ENCODE data around the gene ECPAS.

ECPAS gene

DNA sequence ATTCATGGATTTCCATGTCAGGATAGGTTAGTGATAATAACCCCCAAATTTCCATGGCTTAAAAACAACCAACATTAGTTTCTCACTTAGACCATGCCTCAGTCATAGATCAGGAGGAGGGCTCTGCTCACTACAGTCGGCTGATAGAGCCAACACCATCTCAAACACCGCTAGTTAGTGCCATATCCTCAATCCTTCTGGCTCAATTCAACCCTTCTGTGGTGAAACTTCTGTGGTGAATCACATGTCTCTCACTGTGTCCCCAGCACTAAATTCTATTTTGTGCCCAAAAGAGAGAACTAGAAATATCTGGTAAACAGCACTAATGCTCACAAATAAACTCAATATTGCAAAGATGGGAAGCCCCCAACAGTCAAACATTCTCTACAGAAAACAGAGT lies 21.1 kb downstream of the ECPAS start:
- Mint-ChIP-seq H3K27ac (no peak overlapping the region), H3K4me1 (peaks cover under 1% of the 10 kb centered on the region), H3K27me3 (ENCODE audit: low read depth) (no peaks in the 10 kb centered on the region), H3K9me3 (peaks cover 16% of the 10 kb centered on the region), H3K4me3 (no peak overlapping the region), H3K36me3 (ENCODE audit: low read depth) (peaks cover 38% of the 10 kb centered on the region)
- TF ChIP-seq, protein P1, sequence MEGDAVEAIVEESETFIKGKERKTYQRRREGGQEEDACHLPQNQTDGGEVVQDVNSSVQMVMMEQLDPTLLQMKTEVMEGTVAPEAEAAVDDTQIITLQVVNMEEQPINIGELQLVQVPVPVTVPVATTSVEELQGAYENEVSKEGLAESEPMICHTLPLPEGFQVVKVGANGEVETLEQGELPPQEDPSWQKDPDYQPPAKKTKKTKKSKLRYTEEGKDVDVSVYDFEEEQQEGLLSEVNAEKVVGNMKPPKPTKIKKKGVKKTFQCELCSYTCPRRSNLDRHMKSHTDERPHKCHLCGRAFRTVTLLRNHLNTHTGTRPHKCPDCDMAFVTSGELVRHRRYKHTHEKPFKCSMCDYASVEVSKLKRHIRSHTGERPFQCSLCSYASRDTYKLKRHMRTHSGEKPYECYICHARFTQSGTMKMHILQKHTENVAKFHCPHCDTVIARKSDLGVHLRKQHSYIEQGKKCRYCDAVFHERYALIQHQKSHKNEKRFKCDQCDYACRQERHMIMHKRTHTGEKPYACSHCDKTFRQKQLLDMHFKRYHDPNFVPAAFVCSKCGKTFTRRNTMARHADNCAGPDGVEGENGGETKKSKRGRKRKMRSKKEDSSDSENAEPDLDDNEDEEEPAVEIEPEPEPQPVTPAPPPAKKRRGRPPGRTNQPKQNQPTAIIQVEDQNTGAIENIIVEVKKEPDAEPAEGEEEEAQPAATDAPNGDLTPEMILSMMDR (IDR thresholded peaks at IDR 0.05; ENCODE audit: unreplicated experiment in 3 of 3): no peak

DNA sequence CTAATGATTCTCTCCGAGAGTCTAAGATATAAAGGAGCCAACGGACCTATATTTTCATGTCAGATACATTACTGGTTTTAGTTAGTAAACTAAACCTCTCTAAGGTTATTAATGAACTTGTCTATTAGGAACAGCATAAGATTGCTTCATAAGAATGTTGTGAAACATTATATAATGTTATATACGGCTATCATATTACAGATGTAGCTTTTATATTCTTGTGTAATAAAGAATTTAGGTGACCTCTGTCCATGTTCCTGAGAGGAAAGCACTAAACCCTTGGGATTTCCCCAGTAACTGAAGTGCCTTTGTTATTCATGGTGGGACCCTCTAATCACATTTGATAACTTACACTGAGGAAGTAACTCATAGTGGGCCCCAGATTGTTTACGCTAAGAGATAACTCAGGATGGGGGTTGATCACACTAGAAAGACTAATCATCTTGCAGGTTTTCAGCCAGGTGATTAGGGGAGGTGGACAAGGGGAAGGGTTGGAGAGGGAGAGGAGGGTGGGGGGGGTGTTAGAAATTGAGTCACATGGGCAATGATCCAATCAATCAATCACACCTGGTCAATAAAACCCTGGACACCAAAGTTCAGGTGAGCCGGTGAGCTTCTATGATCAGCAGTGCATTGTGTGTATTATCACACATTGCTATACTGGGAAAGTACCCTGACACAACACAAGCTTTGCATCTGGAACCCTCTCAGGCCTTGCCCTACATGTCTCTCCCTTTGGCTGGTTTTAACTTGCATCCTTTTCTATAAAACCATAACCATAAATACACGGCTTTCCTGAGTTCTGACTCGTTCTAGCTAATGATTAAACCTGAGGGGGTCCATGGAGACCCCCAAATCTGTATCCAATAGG lies 25.8 kb downstream of the ECPAS start:
- Mint-ChIP-seq H3K4me1 (peaks cover 21% of the 10 kb centered on the region), H3K36me3 (ENCODE audit: low read depth) (peaks cover 19% of the 10 kb centered on the region), H3K27me3 (ENCODE audit: low read depth) (no peaks in the 10 kb centered on the region), H3K27ac (no peak overlapping the region), H3K9me3 (peaks cover 14% of the 10 kb centered on the region), H3K4me3 (no peak overlapping the region)
- TF ChIP-seq, protein P1 (IDR thresholded peaks at IDR 0.05; ENCODE audit: unreplicated experiment in 3 of 3): no peak

DNA sequence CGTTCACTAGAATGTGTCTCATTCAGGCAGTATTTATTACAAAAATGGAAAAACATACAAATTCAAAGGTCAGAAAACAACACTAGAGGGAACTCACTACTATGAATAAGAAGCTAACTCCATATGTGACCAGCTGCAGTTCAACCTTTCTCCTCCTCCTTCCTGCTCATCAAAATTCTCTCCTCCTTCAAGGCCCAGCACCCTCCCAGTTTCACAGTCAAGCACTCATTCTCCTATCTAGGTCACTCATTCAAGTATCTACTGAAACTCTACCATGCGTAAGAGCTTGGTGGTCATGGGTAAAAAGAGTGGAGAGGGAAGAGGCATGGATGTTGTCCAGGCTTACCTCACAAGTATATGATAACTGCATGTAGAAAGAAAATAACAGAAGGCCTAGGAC lies 27.7 kb downstream of the ECPAS start:
- Mint-ChIP-seq H3K9me3 (peaks cover 2% of the 10 kb centered on the region), H3K4me3 (no peak overlapping the region), H3K36me3 (ENCODE audit: low read depth) (peaks cover 10% of the 10 kb centered on the region), H3K4me1 (peaks cover 30% of the 10 kb centered on the region), H3K27me3 (ENCODE audit: low read depth) (no peaks in the 10 kb centered on the region), H3K27ac (peak overlapping the region in 2 of 3 experiments; percentile 5 to 31)
- TF ChIP-seq, protein P1 (IDR thresholded peaks at IDR 0.05; ENCODE audit: unreplicated experiment in 3 of 3): no peak

DNA sequence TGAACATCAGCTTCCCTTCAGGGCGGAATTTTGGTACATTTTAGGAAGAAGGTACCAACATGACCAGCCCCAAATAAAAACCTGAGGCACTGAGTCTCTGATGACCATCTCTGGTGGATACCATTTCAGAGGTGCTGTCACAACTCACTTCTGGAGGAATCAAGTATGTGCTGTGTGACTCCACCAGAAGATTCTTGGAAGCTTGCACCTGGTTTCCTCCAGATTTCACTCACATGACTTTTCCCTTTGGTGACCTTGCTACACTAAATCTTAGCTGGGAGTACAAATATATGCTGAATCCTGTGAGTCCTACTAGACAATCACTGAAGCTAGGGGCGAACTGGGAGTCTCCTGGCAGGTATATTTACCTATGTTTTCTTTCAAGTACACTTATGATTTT lies 28.5 kb downstream of the ECPAS start:
- TF ChIP-seq, protein P1 (IDR thresholded peaks at IDR 0.05; ENCODE audit: unreplicated experiment in 3 of 3): no peak
- Mint-ChIP-seq H3K4me1 (peaks cover 37% of the 10 kb centered on the region), H3K27ac (no peak overlapping the region), H3K4me3 (no peak overlapping the region), H3K9me3 (no peaks in the 10 kb centered on the region), H3K36me3 (ENCODE audit: low read depth) (peaks cover 6% of the 10 kb centered on the region), H3K27me3 (ENCODE audit: low read depth) (no peaks in the 10 kb centered on the region)

DNA sequence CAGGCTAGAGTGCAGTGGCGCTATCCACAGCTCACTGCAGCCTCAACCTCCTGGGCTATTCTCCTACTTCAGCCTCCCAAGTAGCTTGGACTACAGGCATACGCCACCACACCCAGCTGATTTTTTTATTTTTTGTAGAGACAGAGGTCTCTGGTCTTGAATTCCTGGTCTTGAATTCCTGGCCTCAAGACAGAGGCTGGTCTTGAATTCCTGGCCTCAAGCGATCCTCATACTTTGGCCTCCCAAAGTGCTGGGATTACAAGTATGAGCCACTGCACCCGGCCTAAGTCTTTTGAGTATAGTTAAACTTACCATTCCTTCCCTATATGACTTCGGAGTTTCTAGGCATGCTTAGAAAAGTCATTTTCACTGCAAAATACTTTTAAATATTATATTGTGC lies 29.4 kb downstream of the ECPAS start:
- Mint-ChIP-seq H3K36me3 (ENCODE audit: low read depth) (peaks cover 12% of the 10 kb centered on the region), H3K27ac (no peak overlapping the region), H3K4me1 (peaks cover 45% of the 10 kb centered on the region), H3K4me3 (no peak overlapping the region), H3K27me3 (ENCODE audit: low read depth) (no peaks in the 10 kb centered on the region), H3K9me3 (no peaks in the 10 kb centered on the region)
- TF ChIP-seq, protein P1 (IDR thresholded peaks at IDR 0.05; ENCODE audit: unreplicated experiment in 3 of 3): no peak

DNA sequence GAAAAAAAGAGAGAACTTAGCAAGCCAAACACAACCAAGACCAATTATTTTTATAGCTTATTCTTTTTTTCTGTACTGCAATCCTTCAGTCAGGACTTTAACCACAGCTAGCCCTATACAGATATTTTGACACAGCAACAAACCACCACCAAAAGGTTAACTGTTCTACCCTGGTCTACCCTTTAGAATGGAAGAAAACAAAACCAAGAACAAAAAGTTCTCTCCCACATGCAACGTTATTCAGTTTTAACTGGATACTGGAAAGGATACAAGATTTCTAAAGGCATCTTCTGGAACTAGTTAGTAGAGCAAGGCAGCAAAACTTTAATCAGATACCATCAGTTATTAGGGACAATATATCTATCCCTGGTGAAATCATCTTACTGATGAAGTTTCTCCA lies 32.6 kb downstream of the ECPAS start:
- H3K4me3 Mint-ChIP-seq: no peak overlapping the region
- TF ChIP-seq, protein P1 (IDR thresholded peaks at IDR 0.05; ENCODE audit: unreplicated experiment in 3 of 3): no peak

More for the DNA sequence above, 32.6 kb downstream of the ECPAS start:
- Mint-ChIP-seq H3K27me3 (ENCODE audit: low read depth) (no peaks in the 10 kb centered on the region), H3K9me3 (no peaks in the 10 kb centered on the region), H3K36me3 (ENCODE audit: low read depth) (peaks cover 22% of the 10 kb centered on the region), H3K27ac (no peak overlapping the region), H3K4me1 (peaks cover 34% of the 10 kb centered on the region)
